Large intestine (tissue), 3 donors: Measurements from ENCODE around the gene SLFN12L. TPM values are rescaled to one million over a fixed set of nuclear protein-coding genes. Genes with fewer than 3 reads are reported as not detected.

Experiments used
- DNase-seq, 2 donors: peaks; one replicate each; pipeline versions ENCODE4 v3.0.0 to v3.0.0-alpha.2; 2013
- H3K27ac ChIP-seq: one replicate; pipeline ENCODE4 v1.5.1; 2013; ENCODE audit warnings: low read length
- H3K27me3 ChIP-seq: 2 replicates; pipeline ENCODE4 v1.6.1; 2013; ENCODE audit warnings: low read length; ENCODE audit not compliant: control insufficient read depth, insufficient read depth
- H3K36me3 ChIP-seq: 2 replicates; pipeline ENCODE4 v1.6.1; 2013; ENCODE audit warnings: low read length; ENCODE audit not compliant: control insufficient read depth, insufficient read depth
- H3K4me1 ChIP-seq: one replicate; pipeline ENCODE4 v1.6.1; 2013; ENCODE audit warnings: low read length; ENCODE audit not compliant: control insufficient read depth, insufficient read depth
- H3K4me3 ChIP-seq: one replicate; pipeline ENCODE4 v1.5.1; 2013; ENCODE audit warnings: low read length
- H3K9me3 ChIP-seq: one replicate; pipeline ENCODE4 v1.6.1; 2013; ENCODE audit warnings: mild to moderate bottlenecking, low read depth, low read length, moderate library complexity; ENCODE audit not compliant: control insufficient read depth
- WGBS: methylation state at CpG from one replicate; pipeline ENCODE4 v1.1.5; 2013; ENCODE audit warnings: low lambda C conversion rate; ENCODE audit not compliant: insufficient coverage; 5-methylcytosine and 5-hydroxymethylcytosine counted together
- polyA plus RNA-seq: library from polyadenylated mRNA; unstranded; fragments of 120-200 nt; gene quantifications from one replicate; pipeline ENCODE4 v1.2.1, GENCODE V29; 2013

The SLFN12L gene
- polyA plus RNA-seq, 1 donor, result 1.4 TPM

- peak; percentile 58 to 77 for DNase-seq
- Histone ChIP-seq H3K4me3 (peak overlapping the region; percentile 44), H3K9me3 (no peaks in the 10 kb centered on the region), H3K36me3 (no peaks in the 10 kb centered on the region), H3K27me3 (peaks cover 2% of the 10 kb centered on the region), H3K27ac (peak overlapping the region; percentile 57), H3K4me1 (no peaks in the 10 kb centered on the region)
- no CpG with 5 or more reads among the region's 19 CpGs for WGBS
These were observed 104.2 kb downstream of the SLFN12L start for GRCh38 chr17:35433075-35433894.

- no peaks in the 10 kb centered on the region for H3K9me3 ChIP-seq
- H3K27me3 ChIP-seq, result peaks cover 2% of the 10 kb centered on the region
- peak within 1 kb of the TSS; percentile 44 for H3K4me3 ChIP-seq
- H3K36me3 ChIP-seq, result no peaks in the 10 kb centered on the region
- peak within 1 kb of the TSS; percentile 57 for H3K27ac ChIP-seq
- 28% methylated on average over 4 of the region's 22 CpGs for WGBS
- DNase-seq, result peak; percentile 57 to 83
- H3K4me1 ChIP-seq, result no peaks in the 10 kb centered on the region
These were observed 105.1 kb downstream of the SLFN12L start, which contains the start of gene SLFN12 for GRCh38 chr17:35432176-35433074. Gene SLFN12, minus strand, starts transcription at chr17:35432500. Its CDS starts 9,472 bp downstream, at chr17:35423028.

GRCh38 chr17:35429702-35430101 lies 107.8 kb downstream of the SLFN12L start:
- H3K36me3 ChIP-seq, result no peaks in the 10 kb centered on the region
- H3K27ac ChIP-seq, result no peak overlapping the region
- no peak overlapping the region for H3K4me3 ChIP-seq
- H3K27me3 ChIP-seq, result peaks cover 2% of the 10 kb centered on the region
- H3K4me1 ChIP-seq, result no peaks in the 10 kb centered on the region
- WGBS, result no CpG with 5 or more reads among the region's 2 CpGs
- no peak for DNase-seq
- no peaks in the 10 kb centered on the region for H3K9me3 ChIP-seq

GRCh38 chr17:35428229-35428628 lies 109.2 kb downstream of the SLFN12L start:
- DNase-seq, result no peak
- WGBS, result no CpG with 5 or more reads among the region's 2 CpGs

GRCh38 chr17:35423761-35424160 lies 113.7 kb downstream of the SLFN12L start:
- DNase-seq, result no peak
- 90% methylated on average over 2 of the region's 4 CpGs for WGBS

More at GRCh38 chr17:35428229-35428628, 109.2 kb downstream of the SLFN12L start:
- Histone ChIP-seq H3K36me3 (no peaks in the 10 kb centered on the region), H3K9me3 (no peaks in the 10 kb centered on the region), H3K4me1 (no peaks in the 10 kb centered on the region), H3K4me3 (no peak overlapping the region), H3K27ac (no peak overlapping the region), H3K27me3 (peaks cover 1% of the 10 kb centered on the region)

More at GRCh38 chr17:35423761-35424160, 113.7 kb downstream of the SLFN12L start:
- Histone ChIP-seq H3K36me3 (no peaks in the 10 kb centered on the region), H3K4me1 (no peaks in the 10 kb centered on the region), H3K4me3 (no peak overlapping the region), H3K27me3 (no peaks in the 10 kb centered on the region), H3K9me3 (no peaks in the 10 kb centered on the region), H3K27ac (no peak overlapping the region)

Other genes with a start within 250 kb of the SLFN12L start
- 4.1 TPM for gene SLFN11, start 164.1 kb downstream of the SLFN12L start, polyA plus RNA-seq
- gene SLFN12, start 105.2 kb downstream of the SLFN12L start, polyA plus RNA-seq, result 6.4 TPM
- gene SLFN13, start 88.9 kb downstream of the SLFN12L start, polyA plus RNA-seq, result 7.4 TPM
- gene SLFN14, start 23.1 kb upstream of the SLFN12L start, polyA plus RNA-seq, result 0.21 TPM
- gene PEX12, start 40.9 kb upstream of the SLFN12L start, polyA plus RNA-seq, result 8.1 TPM
- 89.5 TPM for gene AP2B1, start 49.6 kb upstream of the SLFN12L start, polyA plus RNA-seq
- gene RASL10B, start 194.0 kb upstream of the SLFN12L start, polyA plus RNA-seq, result 2.9 TPM
- 0.13 TPM for gene GAS2L2, start 215.6 kb upstream of the SLFN12L start, polyA plus RNA-seq
- gene C17orf50, start 223.2 kb upstream of the SLFN12L start, polyA plus RNA-seq, result 0.04 TPM